Suprapubic skin (tissue), 4 donors: ENCODE data around the gene GUCY1A2.

Source experiments
- POLR2A ChIP-seq, 2 donors: fragments of 450-650 bp; IDR thresholded peaks; one replicate each; pipeline ENCODE4 v1.6.1; 2017; ENCODE audit warnings: antibody characterized with exemption in 2 of 2, mild to moderate bottlenecking in 2 of 2, moderate library complexity in 2 of 2
- POLR2AphosphoS5 ChIP-seq, 3 donors: sonication (generic); formaldehyde crosslinking; IDR thresholded peaks; one replicate each; pipeline ENCODE4 v1.6.1; 2017; ENCODE audit warnings: antibody characterized with exemption in 3 of 3
- TF ChIP-seq, protein P1 (sequence below), 2 donors: fragments of 200-600 bp in 1 of 2; fragments of 450-650 bp in 1 of 2; sonication (generic) in 1 of 2; IDR thresholded peaks; one replicate each; pipeline ENCODE4 v1.5.1; 2016 to 2019; ENCODE audit warnings: antibody characterized with exemption in 2 of 2, mild to moderate bottlenecking in 1 of 2, moderate library complexity in 1 of 2

GRCh38 chr11:106745941-106746340, 272.3 kb downstream of the GUCY1A2 start:
- TF ChIP-seq POLR2AphosphoS5 (IDR thresholded peaks at IDR 0.05) = no peak
- TF ChIP-seq POLR2A (IDR thresholded peaks at IDR 0.05) = no peak
- TF ChIP-seq, protein P1, sequence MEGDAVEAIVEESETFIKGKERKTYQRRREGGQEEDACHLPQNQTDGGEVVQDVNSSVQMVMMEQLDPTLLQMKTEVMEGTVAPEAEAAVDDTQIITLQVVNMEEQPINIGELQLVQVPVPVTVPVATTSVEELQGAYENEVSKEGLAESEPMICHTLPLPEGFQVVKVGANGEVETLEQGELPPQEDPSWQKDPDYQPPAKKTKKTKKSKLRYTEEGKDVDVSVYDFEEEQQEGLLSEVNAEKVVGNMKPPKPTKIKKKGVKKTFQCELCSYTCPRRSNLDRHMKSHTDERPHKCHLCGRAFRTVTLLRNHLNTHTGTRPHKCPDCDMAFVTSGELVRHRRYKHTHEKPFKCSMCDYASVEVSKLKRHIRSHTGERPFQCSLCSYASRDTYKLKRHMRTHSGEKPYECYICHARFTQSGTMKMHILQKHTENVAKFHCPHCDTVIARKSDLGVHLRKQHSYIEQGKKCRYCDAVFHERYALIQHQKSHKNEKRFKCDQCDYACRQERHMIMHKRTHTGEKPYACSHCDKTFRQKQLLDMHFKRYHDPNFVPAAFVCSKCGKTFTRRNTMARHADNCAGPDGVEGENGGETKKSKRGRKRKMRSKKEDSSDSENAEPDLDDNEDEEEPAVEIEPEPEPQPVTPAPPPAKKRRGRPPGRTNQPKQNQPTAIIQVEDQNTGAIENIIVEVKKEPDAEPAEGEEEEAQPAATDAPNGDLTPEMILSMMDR (IDR thresholded peaks at IDR 0.05) = no peak
